ENCODE measurements around the gene MAGI2. TPM values are rescaled to one million over a fixed set of nuclear protein-coding genes. Genes with fewer than 3 reads are reported as not detected.

MAGI2 gene
- total RNA-seq, 1 experiment from 2014 or later, result 14.3 TPM

DNA sequence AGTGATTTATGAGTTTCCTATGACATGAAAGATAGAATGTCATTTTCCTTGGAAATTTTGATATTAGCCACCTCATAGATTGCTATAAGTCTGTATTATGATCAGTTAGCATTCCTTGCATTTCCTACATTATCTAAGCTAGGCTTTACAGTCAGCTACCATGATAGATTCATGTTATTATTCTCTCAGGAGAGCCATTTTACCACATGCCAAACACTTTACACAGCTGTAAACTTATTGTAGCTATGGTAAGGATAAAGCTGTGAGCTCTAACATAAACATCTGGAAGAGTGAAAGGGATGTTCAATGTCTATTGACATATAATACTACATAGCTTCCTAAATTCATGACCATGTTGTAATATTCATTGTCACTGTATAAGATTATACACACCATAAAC lies 1046.9 kb downstream of the MAGI2 start:
- no peak overlapping the region for H3K4me2 ChIP-seq (ENCODE audit: insufficient read depth, insufficient read length, low read length)
- TF ChIP-seq, protein P1, sequence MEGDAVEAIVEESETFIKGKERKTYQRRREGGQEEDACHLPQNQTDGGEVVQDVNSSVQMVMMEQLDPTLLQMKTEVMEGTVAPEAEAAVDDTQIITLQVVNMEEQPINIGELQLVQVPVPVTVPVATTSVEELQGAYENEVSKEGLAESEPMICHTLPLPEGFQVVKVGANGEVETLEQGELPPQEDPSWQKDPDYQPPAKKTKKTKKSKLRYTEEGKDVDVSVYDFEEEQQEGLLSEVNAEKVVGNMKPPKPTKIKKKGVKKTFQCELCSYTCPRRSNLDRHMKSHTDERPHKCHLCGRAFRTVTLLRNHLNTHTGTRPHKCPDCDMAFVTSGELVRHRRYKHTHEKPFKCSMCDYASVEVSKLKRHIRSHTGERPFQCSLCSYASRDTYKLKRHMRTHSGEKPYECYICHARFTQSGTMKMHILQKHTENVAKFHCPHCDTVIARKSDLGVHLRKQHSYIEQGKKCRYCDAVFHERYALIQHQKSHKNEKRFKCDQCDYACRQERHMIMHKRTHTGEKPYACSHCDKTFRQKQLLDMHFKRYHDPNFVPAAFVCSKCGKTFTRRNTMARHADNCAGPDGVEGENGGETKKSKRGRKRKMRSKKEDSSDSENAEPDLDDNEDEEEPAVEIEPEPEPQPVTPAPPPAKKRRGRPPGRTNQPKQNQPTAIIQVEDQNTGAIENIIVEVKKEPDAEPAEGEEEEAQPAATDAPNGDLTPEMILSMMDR (conservative IDR thresholded peaks at IDR 0.05), result no peak
- H3K27ac Mint-ChIP-seq, result no peak overlapping the region; a peak in 1 of 7 replicates
- no peaks in the 10 kb centered on the region for H3K79me2 ChIP-seq (ENCODE audit: insufficient read depth, low read length)
- no peaks in the 10 kb centered on the region for H3K9me3 ChIP-seq (ENCODE audit: control insufficient read depth, low read depth, low read length)
- H2BK12ac ChIP-seq (ENCODE audit: insufficient read length, low read depth, low read length), result no peak overlapping the region
- H2AK5ac ChIP-seq (ENCODE audit: insufficient read length, low read length), result no peak overlapping the region
- no peak overlapping the region for H3T11ph ChIP-seq (ENCODE audit: low read length)
- no peak overlapping the region for H4K5ac ChIP-seq (ENCODE audit: insufficient read length, low read depth, low read length)
- no peaks in the 10 kb centered on the region for H3K27me3 Mint-ChIP-seq (ENCODE audit: low read depth)
- no peak overlapping the region for H3K4me3 Mint-ChIP-seq
- no peak overlapping the region for H4K91ac ChIP-seq (ENCODE audit: insufficient read length, low read depth, low read length)
- no peak overlapping the region for H3K14ac ChIP-seq (ENCODE audit: insufficient read depth, low read length)
- H3K4ac ChIP-seq (ENCODE audit: low read depth, low read length), result no peak overlapping the region
- H3K9ac ChIP-seq (ENCODE audit: extremely low read depth, insufficient read length, low read length), result no peak overlapping the region
- H2BK20ac ChIP-seq (ENCODE audit: low read depth, low read length, poor library complexity, severe bottlenecking), result no peak overlapping the region
- no peak overlapping the region for H3K27ac ChIP-seq (ENCODE audit: insufficient read length, low read depth, low read length)
- H3K4me1 ChIP-seq (ENCODE audit: insufficient read depth, low read length), result peaks cover 3% of the 10 kb centered on the region; the same call in 1 of the 2 replicates
- H3K4me1 Mint-ChIP-seq, result peaks cover 13 to 29% of the 10 kb centered on the region in 2 experiments
- peaks cover 6 to 8% of the 10 kb centered on the region in 2 experiments; a peak in 3 of 5 replicates for H3K9me3 Mint-ChIP-seq
- no peaks in the 10 kb centered on the region for H3K23me2 ChIP-seq (ENCODE audit: insufficient read length, low read depth, low read length, poor library complexity, severe bottlenecking)
- peaks cover 0 to 13% (median 7%) of the 10 kb centered on the region in 3 experiments; a peak in 5 of 7 replicates for H3K36me3 Mint-ChIP-seq (ENCODE audit: insufficient read depth in 1 of 3, low read depth in 3 of 3)
- no peak overlapping the region for H4K8ac ChIP-seq (replicated peaks; ENCODE audit: insufficient read length, low read depth, low read length)
- H2BK120ac ChIP-seq (ENCODE audit: low read depth, low read length, poor library complexity, severe bottlenecking), result no peak overlapping the region
- H3K18ac ChIP-seq (ENCODE audit: insufficient read length, low read depth, low read length), result no peak overlapping the region
- no peak overlapping the region for H3K23ac ChIP-seq (ENCODE audit: insufficient read length, low read depth, low read length)
- H3K27me3 ChIP-seq (ENCODE audit: insufficient read depth, low read length), result no peaks in the 10 kb centered on the region
- no peaks in the 10 kb centered on the region for H4K20me1 ChIP-seq (ENCODE audit: control insufficient read depth, insufficient read depth, insufficient read length)
- H3K79me1 ChIP-seq (ENCODE audit: insufficient read depth, low read depth, low read length, poor library complexity, severe bottlenecking), result no peaks in the 10 kb centered on the region
- no peak for DNase-seq
- no peak overlapping the region for H2AFZ ChIP-seq (ENCODE audit: low read length)
- H2BK15ac ChIP-seq (ENCODE audit: low read depth, low read length), result no peak overlapping the region
- H2BK5ac ChIP-seq (ENCODE audit: insufficient read length, low read length), result no peak overlapping the region
- no peak overlapping the region for H3K56ac ChIP-seq (ENCODE audit: insufficient read length, low read depth, low read length)
